Gastroesophageal sphincter (tissue), 3 donors: Measurements from ENCODE around the gene FBXL13.

Experiments used
- EP300 ChIP-seq: sonication (generic); formaldehyde crosslinking; IDR thresholded peaks from one replicate; pipeline ENCODE4 v1.6.1; 2017; ENCODE audit warnings: antibody characterized with exemption, mild to moderate bottlenecking
- POLR2A ChIP-seq, 2 donors: fragments of 450-650 bp; IDR thresholded peaks; one replicate each; pipeline ENCODE4 v1.6.1; 2017; ENCODE audit warnings: antibody characterized with exemption in 2 of 2, mild to moderate bottlenecking in 2 of 2, moderate library complexity in 1 of 2
- POLR2AphosphoS5 ChIP-seq: sonication (generic); formaldehyde crosslinking; IDR thresholded peaks from one replicate; pipeline ENCODE4 v1.6.1; 2017; ENCODE audit warnings: antibody characterized with exemption
- TF ChIP-seq, protein P1 (sequence below), 4 experiments: fragments of 200-600 bp in 2 of 4; fragments of 450-650 bp in 2 of 4; sonication (generic) in 1 of 4; IDR thresholded peaks; one replicate each; pipeline ENCODE4 v1.5.1; 2017 to 2019; ENCODE audit warnings: antibody characterized with exemption in 4 of 4, mild to moderate bottlenecking in 2 of 4, moderate library complexity in 2 of 4

DNA sequence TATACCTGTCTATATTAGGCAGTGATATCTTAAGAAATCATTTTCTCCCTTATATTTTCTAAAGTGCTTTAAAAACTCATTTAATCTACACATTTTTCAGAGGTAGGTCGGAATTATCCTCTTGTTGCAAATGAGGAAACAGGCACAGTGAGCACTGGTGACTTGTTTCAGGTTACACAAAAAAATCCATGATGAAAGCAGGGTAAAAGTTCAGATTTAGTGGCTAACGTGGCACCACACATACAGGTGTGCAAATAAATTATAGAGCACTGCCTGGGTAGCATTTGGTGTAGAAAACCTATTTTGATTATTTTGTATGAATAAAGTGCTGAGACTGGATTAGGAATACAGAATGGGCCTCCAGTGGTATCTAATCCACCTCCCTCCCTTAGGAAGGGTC lies 26.9 kb upstream of the FBXL13 start:
- TF ChIP-seq, protein P1, sequence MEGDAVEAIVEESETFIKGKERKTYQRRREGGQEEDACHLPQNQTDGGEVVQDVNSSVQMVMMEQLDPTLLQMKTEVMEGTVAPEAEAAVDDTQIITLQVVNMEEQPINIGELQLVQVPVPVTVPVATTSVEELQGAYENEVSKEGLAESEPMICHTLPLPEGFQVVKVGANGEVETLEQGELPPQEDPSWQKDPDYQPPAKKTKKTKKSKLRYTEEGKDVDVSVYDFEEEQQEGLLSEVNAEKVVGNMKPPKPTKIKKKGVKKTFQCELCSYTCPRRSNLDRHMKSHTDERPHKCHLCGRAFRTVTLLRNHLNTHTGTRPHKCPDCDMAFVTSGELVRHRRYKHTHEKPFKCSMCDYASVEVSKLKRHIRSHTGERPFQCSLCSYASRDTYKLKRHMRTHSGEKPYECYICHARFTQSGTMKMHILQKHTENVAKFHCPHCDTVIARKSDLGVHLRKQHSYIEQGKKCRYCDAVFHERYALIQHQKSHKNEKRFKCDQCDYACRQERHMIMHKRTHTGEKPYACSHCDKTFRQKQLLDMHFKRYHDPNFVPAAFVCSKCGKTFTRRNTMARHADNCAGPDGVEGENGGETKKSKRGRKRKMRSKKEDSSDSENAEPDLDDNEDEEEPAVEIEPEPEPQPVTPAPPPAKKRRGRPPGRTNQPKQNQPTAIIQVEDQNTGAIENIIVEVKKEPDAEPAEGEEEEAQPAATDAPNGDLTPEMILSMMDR (IDR thresholded peaks at IDR 0.05) = no peak
- no peak for TF ChIP-seq POLR2A (IDR thresholded peaks at IDR 0.05)
- no peak for TF ChIP-seq POLR2AphosphoS5
- no peak for TF ChIP-seq EP300
